GM23338 (cell line): ENCODE results near the gene KRTAP12-2. TPM values are rescaled to one million over a fixed set of nuclear protein-coding genes. Genes with fewer than 3 reads are reported as not detected.

Experiments used
- ATAC-seq: fragments of 200-7000 bp; cut with Tn5 transposase; 3 replicates; pipeline ENCODE4 v1.9.1; 2020
- DNase-seq: peaks from one replicate; pipeline ENCODE4 v3.0.0-alpha.2; 2015; ENCODE audit warnings: low spot score
- H2AFZ ChIP-seq: fragments of 200-600 bp; sonication (generic); 2 replicates; pipeline ENCODE4 v1.8.0; 2016; ENCODE audit warnings: antibody characterized with exemption, mild to moderate bottlenecking, moderate library complexity
- H3F3A ChIP-seq: fragments of 200-600 bp; sonication (generic); replicated peaks from 2 replicates; pipeline ENCODE4 v1.8.0; 2017; ENCODE audit warnings: antibody characterized with exemption, mixed run types, low read depth
- H3K27ac ChIP-seq: fragments of 200-600 bp; sonication (generic); 2 replicates; pipeline ENCODE4 v1.6.1; 2016; ENCODE audit warnings: low read depth
- H3K27me3 ChIP-seq: fragments of 200-600 bp; sonication (generic); 2 replicates; pipeline ENCODE4 v1.8.0; 2016; ENCODE audit warnings: mild to moderate bottlenecking, mixed run types, moderate library complexity; ENCODE audit not compliant: insufficient read depth
- H3K36me3 ChIP-seq: fragments of 200-600 bp; sonication (generic); 2 replicates; pipeline ENCODE4 v1.8.0; 2016; ENCODE audit warnings: mild to moderate bottlenecking; ENCODE audit not compliant: insufficient read depth
- H3K4me1 ChIP-seq: fragments of 200-600 bp; sonication (generic); 2 replicates; pipeline ENCODE4 v1.8.0; 2016; ENCODE audit warnings: mild to moderate bottlenecking, moderate library complexity; ENCODE audit not compliant: insufficient read depth
- H3K4me2 ChIP-seq: fragments of 200-600 bp; sonication (generic); 2 replicates; pipeline ENCODE4 v1.7.1; 2017; ENCODE audit warnings: mixed run types
- H3K4me3 ChIP-seq: fragments of 200-600 bp; sonication (generic); 2 replicates; pipeline ENCODE4 v1.6.1; 2016; ENCODE audit warnings: mixed run types
- H3K79me2 ChIP-seq: fragments of 200-600 bp; sonication (generic); replicated peaks from 2 replicates; pipeline ENCODE4 v1.8.0; 2017; ENCODE audit warnings: mild to moderate bottlenecking; ENCODE audit not compliant: insufficient read depth
- H3K9me2 ChIP-seq: fragments of 200-600 bp; sonication (generic); 2 replicates; pipeline ENCODE4 v1.8.0; 2017; ENCODE audit not compliant: insufficient read depth
- H4K20me1 ChIP-seq: fragments of 200-600 bp; sonication (generic); replicated peaks from 2 replicates; pipeline ENCODE4 v1.8.0; 2017; ENCODE audit warnings: mild to moderate bottlenecking; ENCODE audit not compliant: insufficient read depth
- H3K27ac Mint-ChIP-seq: 2 replicates; pipeline ENCODE4 v1.8.0; 2020; ENCODE audit warnings: inconsistent platforms, mild to moderate bottlenecking, moderate library complexity, mixed read lengths
- H3K27me3 Mint-ChIP-seq: 3 replicates; pipeline ENCODE4 v1.8.0; 2022; ENCODE audit warnings: low read depth, mild to moderate bottlenecking, moderate library complexity, mixed read lengths, inconsistent platforms; ENCODE audit not compliant: insufficient read depth, poor library complexity
- H3K36me3 Mint-ChIP-seq: 3 replicates; pipeline ENCODE4 v1.8.0; 2021; ENCODE audit warnings: low read depth, mild to moderate bottlenecking, inconsistent platforms, moderate library complexity, mixed read lengths
- H3K4me1 Mint-ChIP-seq: 3 replicates; pipeline ENCODE4 v1.8.0; 2020; ENCODE audit warnings: mild to moderate bottlenecking, inconsistent platforms, mixed read lengths
- H3K4me3 Mint-ChIP-seq: 3 replicates; pipeline ENCODE4 v1.8.0; 2021; ENCODE audit warnings: moderate library complexity, mild to moderate bottlenecking, inconsistent platforms, mixed read lengths
- H3K9me3 Mint-ChIP-seq: 3 replicates; pipeline ENCODE4 v1.8.0; 2020; ENCODE audit warnings: moderate library complexity, mild to moderate bottlenecking, inconsistent platforms, mixed read lengths
- CREB1 ChIP-seq: fragments of 250-450 bp; sonication (Bioruptor Pico); IDR thresholded peaks from 2 replicates; pipeline ENCODE4 v1.5.0; 2020; ENCODE audit warnings: low read depth, mild to moderate bottlenecking, moderate library complexity
- JUNB ChIP-seq: IDR thresholded peaks from one replicate; pipeline ENCODE4 v1.6.1; 2016; ENCODE audit warnings: antibody characterized with exemption; ENCODE audit not compliant: unreplicated experiment
- NANOG ChIP-seq: IDR thresholded peaks from 2 replicates; pipeline ENCODE4 v1.6.1; 2016; ENCODE audit warnings: antibody characterized with exemption, borderline replicate concordance
- POLR2AphosphoS5 ChIP-seq: IDR thresholded peaks from 2 replicates; pipeline ENCODE4 v1.6.1; 2016; ENCODE audit warnings: antibody characterized with exemption, low read depth
- ZNF114 ChIP-seq: fragments of 250-450 bp; sonication (Bioruptor Pico); IDR thresholded peaks from 2 replicates; pipeline ENCODE4 v1.5.0; 2020; ENCODE audit warnings: mild to moderate bottlenecking, moderate library complexity
- ZNF331 ChIP-seq: fragments of 250-450 bp; sonication (Bioruptor Pico); IDR thresholded peaks from 2 replicates; pipeline ENCODE4 v1.5.0; 2020; ENCODE audit warnings: low read depth, mild to moderate bottlenecking, moderate library complexity
- long read RNA-seq: library from polyadenylated mRNA; unstranded; transcript quantifications from one replicate; pipeline ENCODE4 v2.0.0, GENCODE V29; 2020; ENCODE audit not compliant: unreplicated experiment
- polyA plus RNA-seq: library from polyadenylated mRNA; unstranded; fragments of >200 nt; fragmentation: Nextera tagmentation; extraction: Ambion mirVana; gene quantifications from 2 replicates; pipeline ENCODE4 v1.2.1, GENCODE V29; 2016
- total RNA-seq: library from RNA; depleted of rRNA; stranded (reverse); fragments of >200 nt; shearing (Covaris generic); gene quantifications from 2 replicates; pipeline ENCODE4 v1.2.3, GENCODE V29; 2014; rRNA removed
- TF ChIP-seq, protein P1 (sequence below): IDR thresholded peaks from one replicate; pipeline ENCODE4 v1.6.1; 2018; ENCODE audit warnings: antibody characterized with exemption; ENCODE audit not compliant: unreplicated experiment
- TF ChIP-seq, protein P2 (sequence below): fragments of 250-450 bp; sonication (Bioruptor Pico); IDR thresholded peaks from 2 replicates; pipeline ENCODE4 v1.5.0; 2020; ENCODE audit warnings: mild to moderate bottlenecking, moderate library complexity

KRTAP12-2 gene, protein sequence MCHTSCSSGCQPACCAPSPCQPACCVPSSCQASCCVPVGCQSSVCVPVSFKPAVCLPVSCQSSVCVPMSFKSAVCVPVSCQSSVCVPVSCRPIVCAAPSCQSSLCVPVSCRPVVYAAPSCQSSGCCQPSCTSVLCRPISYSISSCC
- total RNA-seq (not detected in 2 replicates), polyA plus RNA-seq (not detected in 2 replicates)
- long read RNA-seq = 0 reads

DNA sequence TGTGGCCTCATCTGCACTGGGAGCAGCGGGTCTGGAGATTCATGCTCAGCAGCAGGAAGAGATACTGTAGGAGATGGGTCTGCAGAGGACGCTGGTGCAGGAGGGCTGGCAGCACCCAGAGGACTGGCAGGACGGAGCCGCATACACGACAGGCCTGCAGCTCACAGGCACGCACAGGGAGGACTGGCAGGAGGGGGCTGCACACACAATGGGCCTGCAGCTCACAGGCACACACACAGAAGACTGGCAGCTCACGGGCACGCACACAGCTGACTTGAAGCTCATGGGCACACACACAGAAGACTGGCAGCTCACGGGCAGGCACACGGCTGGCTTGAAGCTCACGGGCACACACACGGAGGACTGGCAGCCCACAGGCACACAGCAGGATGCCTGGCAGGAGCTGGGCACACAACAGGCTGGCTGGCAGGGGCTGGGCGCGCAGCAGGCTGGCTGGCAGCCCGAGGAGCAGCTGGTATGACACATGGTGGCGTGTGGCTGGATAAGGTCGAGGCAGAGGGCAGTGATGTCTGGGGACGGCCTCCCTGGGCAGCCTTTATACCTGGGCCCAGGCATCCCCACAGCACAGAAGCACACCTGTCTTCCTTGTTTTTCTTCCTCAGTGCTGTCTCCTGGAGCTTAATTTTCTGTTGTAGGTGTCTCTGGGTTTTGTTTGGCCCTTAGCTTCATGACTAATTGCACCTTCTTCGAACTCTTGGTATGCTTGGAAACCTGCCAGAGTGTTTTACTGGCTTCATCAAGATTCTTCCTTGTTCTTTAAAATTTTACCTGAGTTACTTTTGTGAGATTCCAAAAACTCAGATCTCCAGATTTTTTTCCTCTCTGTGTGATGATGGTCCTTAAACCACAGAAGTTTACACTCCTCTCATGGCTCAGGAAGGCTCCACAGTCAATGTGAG, at the start of gene KRTAP12-2:
Gene KRTAP12-2, minus strand, starts transcription at position 527 of the 920 bp plus-strand sequence. Its CDS starts 41 bp downstream, at position 486.
- TF ChIP-seq ZNF331 (no peak), NANOG (no peak), ZNF114 (CRISPR knock-in tag) (no peak), CREB1 (CRISPR knock-in tag) (no peak), POLR2AphosphoS5 (no peak), JUNB (no peak)
- TF ChIP-seq, protein P1, sequence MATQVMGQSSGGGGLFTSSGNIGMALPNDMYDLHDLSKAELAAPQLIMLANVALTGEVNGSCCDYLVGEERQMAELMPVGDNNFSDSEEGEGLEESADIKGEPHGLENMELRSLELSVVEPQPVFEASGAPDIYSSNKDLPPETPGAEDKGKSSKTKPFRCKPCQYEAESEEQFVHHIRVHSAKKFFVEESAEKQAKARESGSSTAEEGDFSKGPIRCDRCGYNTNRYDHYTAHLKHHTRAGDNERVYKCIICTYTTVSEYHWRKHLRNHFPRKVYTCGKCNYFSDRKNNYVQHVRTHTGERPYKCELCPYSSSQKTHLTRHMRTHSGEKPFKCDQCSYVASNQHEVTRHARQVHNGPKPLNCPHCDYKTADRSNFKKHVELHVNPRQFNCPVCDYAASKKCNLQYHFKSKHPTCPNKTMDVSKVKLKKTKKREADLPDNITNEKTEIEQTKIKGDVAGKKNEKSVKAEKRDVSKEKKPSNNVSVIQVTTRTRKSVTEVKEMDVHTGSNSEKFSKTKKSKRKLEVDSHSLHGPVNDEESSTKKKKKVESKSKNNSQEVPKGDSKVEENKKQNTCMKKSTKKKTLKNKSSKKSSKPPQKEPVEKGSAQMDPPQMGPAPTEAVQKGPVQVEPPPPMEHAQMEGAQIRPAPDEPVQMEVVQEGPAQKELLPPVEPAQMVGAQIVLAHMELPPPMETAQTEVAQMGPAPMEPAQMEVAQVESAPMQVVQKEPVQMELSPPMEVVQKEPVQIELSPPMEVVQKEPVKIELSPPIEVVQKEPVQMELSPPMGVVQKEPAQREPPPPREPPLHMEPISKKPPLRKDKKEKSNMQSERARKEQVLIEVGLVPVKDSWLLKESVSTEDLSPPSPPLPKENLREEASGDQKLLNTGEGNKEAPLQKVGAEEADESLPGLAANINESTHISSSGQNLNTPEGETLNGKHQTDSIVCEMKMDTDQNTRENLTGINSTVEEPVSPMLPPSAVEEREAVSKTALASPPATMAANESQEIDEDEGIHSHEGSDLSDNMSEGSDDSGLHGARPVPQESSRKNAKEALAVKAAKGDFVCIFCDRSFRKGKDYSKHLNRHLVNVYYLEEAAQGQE = no peak
- Histone ChIP-seq H3K9me2 (no peaks in the 10 kb centered on the region), H3K36me3 (no peaks in the 10 kb centered on the region), H3K27ac (no peak within 1 kb of the TSS), H3K79me2 (no peaks in the 10 kb centered on the region), H3F3A (no peaks in the 10 kb centered on the region), H3K4me3 (no peak within 1 kb of the TSS), H3K4me1 (no peaks in the 10 kb centered on the region), H3K4me2 (no peak within 1 kb of the TSS), H3K27me3 (no peaks in the 10 kb centered on the region), H2AFZ (no peak within 1 kb of the TSS), H4K20me1 (no peaks in the 10 kb centered on the region)
- Mint-ChIP-seq H3K27ac (no peak within 1 kb of the TSS), H3K4me3 (no peak within 1 kb of the TSS), H3K9me3 (peaks cover 39% of the 10 kb centered on the region), H3K4me1 (peaks cover 2% of the 10 kb centered on the region), H3K27me3 (peaks cover 1% of the 10 kb centered on the region), H3K36me3 (peaks cover 12% of the 10 kb centered on the region)
- DNase-seq (no peak), ATAC-seq (no peak)

DNA sequence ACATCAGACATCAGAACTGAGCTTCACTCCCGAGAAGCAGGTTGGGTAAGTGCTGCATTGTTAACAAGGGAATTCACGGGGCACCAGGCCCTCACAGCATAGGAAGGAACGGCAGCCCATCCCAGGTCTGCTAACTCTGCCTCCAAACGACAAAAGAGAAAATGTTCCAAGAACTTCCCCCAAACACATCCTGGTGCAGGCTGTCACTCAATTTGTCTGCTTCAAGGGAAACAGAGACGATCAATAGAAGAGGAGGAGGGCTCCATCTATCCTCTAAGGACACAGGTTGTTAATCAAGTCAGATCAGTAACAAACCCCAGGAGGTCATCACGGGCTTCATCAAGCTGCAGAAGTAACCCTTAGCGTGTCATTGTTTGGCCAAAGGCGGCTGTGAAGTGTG, 48.2 kb upstream of the KRTAP12-2 start:
- 0 out of 2 replicates have a peak overlapping the region, but pooled peaks have one; percentile 8 for H3K4me2 ChIP-seq
- H3K36me3 ChIP-seq = no peaks in the 10 kb centered on the region
- H3K4me3 ChIP-seq = no peak overlapping the region
- 0 out of 2 replicates have a peak overlapping the region, but pooled peaks have one; percentile 34 for H2AFZ ChIP-seq
- TF ChIP-seq CREB1 (CRISPR knock-in tag) = no peak
- TF ChIP-seq ZNF114 (CRISPR knock-in tag) = no peak
- TF ChIP-seq, protein P2, sequence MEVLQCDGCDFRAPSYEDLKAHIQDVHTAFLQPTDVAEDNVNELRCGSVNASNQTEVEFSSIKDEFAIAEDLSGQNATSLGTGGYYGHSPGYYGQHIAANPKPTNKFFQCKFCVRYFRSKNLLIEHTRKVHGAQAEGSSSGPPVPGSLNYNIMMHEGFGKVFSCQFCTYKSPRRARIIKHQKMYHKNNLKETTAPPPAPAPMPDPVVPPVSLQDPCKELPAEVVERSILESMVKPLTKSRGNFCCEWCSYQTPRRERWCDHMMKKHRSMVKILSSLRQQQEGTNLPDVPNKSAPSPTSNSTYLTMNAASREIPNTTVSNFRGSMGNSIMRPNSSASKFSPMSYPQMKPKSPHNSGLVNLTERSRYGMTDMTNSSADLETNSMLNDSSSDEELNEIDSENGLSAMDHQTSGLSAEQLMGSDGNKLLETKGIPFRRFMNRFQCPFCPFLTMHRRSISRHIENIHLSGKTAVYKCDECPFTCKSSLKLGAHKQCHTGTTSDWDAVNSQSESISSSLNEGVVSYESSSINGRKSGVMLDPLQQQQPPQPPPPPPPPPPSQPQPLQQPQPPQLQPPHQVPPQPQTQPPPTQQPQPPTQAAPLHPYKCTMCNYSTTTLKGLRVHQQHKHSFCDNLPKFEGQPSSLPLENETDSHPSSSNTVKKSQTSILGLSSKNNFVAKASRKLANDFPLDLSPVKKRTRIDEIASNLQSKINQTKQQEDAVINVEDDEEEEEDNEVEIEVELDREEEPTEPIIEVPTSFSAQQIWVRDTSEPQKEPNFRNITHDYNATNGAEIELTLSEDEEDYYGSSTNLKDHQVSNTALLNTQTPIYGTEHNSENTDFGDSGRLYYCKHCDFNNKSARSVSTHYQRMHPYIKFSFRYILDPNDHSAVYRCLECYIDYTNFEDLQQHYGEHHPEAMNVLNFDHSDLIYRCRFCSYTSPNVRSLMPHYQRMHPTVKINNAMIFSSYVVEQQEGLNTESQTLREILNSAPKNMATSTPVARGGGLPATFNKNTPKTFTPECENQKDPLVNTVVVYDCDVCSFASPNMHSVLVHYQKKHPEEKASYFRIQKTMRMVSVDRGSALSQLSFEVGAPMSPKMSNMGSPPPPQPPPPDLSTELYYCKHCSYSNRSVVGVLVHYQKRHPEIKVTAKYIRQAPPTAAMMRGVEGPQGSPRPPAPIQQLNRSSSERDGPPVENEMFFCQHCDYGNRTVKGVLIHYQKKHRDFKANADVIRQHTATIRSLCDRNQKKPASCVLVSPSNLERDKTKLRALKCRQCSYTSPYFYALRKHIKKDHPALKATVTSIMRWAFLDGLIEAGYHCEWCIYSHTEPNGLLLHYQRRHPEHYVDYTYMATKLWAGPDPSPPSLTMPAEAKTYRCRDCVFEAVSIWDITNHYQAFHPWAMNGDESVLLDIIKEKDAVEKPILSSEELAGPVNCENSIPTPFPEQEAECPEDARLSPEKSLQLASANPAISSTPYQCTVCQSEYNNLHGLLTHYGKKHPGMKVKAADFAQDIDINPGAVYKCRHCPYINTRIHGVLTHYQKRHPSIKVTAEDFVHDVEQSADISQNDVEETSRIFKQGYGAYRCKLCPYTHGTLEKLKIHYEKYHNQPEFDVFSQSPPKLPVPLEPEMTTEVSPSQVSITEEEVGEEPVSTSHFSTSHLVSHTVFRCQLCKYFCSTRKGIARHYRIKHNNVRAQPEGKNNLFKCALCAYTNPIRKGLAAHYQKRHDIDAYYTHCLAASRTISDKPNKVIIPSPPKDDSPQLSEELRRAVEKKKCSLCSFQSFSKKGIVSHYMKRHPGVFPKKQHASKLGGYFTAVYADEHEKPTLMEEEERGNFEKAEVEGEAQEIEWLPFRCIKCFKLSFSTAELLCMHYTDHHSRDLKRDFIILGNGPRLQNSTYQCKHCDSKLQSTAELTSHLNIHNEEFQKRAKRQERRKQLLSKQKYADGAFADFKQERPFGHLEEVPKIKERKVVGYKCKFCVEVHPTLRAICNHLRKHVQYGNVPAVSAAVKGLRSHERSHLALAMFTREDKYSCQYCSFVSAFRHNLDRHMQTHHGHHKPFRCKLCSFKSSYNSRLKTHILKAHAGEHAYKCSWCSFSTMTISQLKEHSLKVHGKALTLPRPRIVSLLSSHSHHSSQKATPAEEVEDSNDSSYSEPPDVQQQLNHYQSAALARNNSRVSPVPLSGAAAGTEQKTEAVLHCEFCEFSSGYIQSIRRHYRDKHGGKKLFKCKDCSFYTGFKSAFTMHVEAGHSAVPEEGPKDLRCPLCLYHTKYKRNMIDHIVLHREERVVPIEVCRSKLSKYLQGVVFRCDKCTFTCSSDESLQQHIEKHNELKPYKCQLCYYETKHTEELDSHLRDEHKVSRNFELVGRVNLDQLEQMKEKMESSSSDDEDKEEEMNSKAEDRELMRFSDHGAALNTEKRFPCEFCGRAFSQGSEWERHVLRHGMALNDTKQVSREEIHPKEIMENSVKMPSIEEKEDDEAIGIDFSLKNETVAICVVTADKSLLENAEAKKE (CRISPR knock-in tag) = no peak
- H3K9me3 Mint-ChIP-seq = no peaks in the 10 kb centered on the region
- H3K27me3 ChIP-seq = peaks cover 53% of the 10 kb centered on the region
- ATAC-seq (no peak), DNase-seq (no peak)
- H3K4me1 Mint-ChIP-seq = peaks cover 47% of the 10 kb centered on the region
- H3K79me2 ChIP-seq = no peaks in the 10 kb centered on the region
- H3K36me3 Mint-ChIP-seq = no peaks in the 10 kb centered on the region
- peaks cover 48% of the 10 kb centered on the region for H3K27me3 Mint-ChIP-seq
- no peak overlapping the region for H3K27ac ChIP-seq
- no peak overlapping the region for H3K4me3 Mint-ChIP-seq
- H3K9me2 ChIP-seq = 0 out of 2 replicates have a peak, but pooled peaks cover 3% of the 10 kb centered on the region
- peaks cover 46% of the 10 kb centered on the region for H3K4me1 ChIP-seq
- H3F3A ChIP-seq = peaks cover 13% of the 10 kb centered on the region
- H4K20me1 ChIP-seq = no peaks in the 10 kb centered on the region
- no peak overlapping the region for H3K27ac Mint-ChIP-seq
